Measurements from ENCODE around the gene KDM6B.
A peak's percentile ranks its signal among the peaks of the same experiment; 100 is the strongest.

KDM6B gene

DNA sequence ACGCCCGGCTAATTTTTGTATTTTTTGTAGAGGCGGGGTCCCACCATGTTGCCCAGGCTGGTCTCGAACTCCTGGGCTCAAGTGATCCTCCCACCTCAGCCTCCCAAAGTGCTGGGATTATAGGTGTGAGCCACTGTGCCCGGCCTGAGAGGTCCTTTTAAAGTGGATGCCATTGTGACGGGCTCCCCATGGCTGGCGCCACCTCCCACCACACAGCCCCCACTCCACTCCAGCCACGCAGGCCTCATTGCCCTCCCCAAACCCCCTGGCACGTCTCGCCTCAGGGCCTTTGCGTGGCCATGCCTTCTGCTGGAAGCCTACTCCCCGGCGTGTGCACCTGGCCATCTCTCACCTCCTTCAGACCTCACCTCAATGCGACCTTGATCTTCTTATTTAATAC is 11.9 kb upstream of the KDM6B start:
- DNase-seq: no peak

DNA sequence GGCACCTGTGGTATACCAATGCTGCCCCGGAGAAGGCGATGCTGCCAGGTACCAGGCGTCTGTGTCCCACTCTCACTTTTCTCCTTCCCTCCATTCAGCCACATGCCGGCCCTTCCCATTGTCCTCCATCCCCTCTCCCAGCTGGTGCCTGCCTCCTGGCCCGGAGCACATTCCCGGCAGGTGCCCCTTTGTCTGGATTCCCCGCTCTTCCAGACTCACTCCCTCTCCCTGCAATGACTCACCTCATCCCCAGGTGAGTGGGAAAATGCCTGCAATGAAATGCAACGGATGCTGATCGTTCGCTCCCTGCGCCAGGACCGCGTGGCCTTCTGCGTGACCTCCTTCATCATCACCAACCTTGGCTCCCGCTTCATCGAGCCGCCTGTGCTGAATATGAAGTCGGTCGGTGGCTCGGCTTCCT is 10.4 kb upstream of the KDM6B start:
- no peak for DNase-seq

DNA sequence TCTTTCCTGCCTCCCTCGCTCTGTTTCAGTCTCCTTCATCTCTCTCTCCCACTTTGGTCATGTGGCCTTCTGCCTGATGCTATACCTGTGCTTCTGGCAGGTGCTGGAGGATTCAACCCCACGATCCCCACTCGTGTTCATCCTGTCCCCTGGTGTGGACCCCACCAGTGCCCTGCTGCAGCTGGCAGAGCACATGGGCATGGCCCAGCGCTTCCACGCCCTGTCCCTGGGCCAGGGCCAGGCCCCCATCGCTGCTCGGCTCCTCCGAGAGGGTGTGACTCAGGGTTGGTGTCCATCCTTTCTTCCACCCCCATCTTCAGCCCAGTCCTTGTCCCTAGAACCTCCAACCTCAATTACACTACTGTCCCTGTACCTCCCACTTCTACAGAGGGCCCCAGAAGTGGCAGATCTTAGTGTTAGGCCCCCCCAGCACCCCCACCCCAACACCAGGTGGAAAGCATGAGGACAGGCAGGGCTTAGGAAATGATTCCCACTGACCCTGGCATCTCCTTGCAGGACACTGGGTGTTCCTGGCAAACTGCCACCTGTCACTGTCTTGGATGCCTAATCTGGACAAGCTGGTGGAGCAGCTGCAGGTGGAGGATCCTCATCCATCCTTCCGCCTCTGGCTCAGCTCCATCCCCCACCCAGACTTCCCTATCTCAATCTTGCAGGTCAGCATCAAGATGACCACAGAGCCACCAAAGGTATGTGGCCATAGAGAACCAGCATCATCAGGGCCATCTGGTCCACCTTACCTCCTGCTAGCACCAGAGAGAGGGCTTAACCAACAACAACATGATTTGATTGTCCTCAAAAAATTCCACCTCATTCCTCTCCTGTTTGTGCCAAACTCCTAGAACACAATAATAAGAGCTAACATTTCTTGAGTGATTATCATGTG is 9.7 kb upstream of the KDM6B start:
- DNase-seq: no peak

DNA sequence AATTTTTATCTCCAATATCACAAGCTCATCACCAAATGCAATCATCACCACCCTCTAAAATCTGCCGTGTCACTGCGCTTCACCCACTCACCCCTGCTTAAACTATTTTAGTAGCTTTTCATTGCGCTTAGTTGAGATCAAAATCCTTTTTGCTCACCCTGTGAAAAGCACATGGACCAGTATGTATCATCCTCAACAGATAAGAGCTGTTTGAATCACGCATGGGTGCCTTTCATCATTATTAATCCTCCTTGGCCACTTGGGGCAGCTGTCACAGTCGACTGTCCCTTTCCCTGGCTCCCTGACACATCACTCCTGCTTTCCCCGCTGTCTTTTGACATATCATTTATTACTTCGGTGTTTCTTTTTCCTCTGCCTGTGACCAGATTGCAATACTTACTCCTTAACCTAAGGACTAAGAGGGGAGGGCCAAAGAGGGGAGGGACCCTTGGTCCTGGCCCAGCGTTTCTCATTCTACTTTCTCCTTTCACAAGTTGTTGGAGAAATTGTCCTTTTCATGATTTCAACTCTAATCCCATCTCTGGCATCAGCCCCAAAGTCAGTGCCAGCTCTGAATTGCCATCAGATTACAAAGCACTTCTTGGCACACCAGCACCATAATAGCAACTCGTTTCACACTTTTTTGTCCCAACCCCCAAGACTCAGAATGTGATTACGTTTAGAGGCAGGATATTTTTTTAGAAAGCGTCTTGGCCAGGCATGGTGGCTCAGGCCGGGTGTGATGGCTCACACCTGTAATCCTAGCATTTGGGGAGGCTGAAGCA is 8.6 kb upstream of the KDM6B start:
- DNase-seq: no peak

DNA sequence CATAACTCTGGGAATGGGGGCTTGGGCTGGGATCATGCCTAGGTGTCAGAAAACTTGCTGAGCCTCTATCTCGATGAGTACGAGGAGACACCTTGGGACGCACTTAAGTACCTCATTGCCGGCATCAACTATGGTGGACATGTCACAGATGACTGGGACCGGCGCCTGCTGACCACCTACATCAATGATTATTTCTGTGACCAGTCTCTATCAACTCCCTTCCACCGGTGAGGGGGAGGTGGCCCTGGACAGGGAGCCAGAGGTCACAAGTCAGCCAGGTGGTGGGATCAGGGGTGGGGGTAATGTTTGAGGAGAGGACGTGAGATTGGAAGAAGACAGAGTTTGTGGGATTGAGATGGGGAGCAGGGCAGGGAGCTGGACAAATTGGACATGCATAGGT is 3.4 kb upstream of the KDM6B start:
- DNase-seq: no peak

DNA sequence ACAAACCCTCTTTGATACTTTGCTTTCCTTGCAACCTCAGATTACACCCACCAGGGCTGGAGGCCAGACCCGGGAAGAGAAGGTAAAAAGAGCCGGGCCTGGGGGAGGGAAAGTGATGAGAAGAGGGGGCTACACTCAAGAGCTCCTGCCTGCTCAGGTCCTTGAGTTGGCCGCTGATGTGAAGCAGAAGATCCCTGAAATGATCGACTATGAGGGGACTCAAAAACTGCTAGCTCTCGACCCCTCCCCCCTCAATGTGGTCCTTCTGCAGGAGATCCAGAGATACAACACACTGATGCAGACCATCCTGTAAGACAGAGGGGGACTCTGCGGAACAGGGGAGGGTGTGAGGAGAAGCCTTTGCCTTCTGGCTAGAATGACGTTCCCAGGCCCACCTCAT is 2.8 kb upstream of the KDM6B start:
- no peak for DNase-seq

DNA sequence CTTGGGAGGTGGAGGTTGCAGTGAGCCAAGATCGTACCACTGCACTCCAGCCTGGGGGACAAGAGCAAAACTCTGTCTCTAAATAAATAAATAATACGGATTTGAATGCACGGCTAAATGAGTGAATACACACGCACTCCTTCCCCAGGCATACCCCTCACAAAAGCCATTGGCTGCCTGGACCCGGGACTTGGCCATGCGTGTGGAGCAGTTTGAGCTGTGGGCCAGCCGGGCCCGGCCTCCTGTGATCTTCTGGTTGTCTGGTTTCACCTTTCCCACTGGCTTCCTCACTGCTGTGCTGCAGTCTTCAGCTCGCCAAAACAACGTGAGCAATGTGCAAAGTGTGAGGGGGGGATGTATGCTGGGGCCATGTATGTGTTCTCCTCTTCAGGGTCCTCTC is 1.6 kb upstream of the KDM6B start:
- no peak for DNase-seq

DNA sequence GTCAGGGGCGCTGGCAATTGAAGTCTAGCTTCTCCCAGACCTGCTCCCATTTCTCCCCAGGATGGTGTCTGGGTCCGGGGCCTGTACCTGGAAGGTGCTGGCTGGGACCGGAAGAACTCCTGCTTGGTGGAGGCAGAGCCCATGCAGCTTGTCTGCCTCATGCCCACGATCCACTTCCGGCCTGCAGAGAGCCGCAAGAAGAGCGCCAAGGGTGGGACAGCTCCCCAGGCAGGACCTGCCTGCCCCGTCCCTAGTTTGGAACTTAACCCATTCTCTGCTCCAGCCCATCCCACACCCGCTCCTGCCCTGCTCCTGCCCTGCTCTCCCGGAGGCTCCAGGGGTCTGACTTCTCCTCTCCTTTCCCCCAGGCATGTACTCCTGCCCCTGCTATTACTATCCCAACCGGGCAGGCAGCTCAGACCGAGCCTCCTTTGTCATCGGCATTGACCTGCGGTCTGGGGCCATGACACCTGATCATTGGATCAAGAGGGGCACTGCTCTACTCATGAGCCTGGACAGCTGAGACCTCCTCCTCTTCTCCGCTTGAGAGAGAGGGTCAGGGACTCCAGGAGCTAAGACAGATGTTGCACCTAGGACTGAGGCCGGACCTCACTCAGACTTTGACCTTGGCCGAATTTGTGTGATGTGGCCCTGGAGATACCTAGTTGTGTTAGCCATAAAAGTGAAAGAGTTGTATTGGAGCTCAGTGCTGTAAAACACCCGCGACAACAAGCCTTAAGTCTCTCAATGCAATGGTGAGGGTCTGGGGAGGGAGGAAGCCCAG is 814 bp upstream of the KDM6B start:
- no peak for DNase-seq

DNA sequence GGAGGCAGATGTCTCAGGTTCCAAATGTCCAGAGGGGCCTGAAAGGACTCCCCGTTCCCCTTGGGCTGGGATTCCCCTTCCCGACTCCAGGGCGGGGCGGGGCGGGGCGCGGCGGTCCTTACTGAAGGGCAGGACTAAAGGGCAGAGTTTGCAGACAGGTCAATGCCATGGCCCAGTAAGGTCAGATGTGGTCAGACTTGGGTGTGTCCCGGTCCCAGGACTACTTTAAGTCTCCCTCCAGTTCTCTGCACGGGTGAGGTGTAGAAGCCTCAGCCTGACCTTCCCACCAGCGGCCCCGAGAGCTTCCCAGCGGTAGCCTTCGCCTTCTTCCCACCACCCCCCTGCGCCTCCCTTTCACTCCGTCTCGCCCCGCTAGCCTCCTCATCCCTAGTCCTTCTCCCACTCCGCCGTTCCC is 532 bp downstream of the KDM6B start:
- no peak for DNase-seq

DNA sequence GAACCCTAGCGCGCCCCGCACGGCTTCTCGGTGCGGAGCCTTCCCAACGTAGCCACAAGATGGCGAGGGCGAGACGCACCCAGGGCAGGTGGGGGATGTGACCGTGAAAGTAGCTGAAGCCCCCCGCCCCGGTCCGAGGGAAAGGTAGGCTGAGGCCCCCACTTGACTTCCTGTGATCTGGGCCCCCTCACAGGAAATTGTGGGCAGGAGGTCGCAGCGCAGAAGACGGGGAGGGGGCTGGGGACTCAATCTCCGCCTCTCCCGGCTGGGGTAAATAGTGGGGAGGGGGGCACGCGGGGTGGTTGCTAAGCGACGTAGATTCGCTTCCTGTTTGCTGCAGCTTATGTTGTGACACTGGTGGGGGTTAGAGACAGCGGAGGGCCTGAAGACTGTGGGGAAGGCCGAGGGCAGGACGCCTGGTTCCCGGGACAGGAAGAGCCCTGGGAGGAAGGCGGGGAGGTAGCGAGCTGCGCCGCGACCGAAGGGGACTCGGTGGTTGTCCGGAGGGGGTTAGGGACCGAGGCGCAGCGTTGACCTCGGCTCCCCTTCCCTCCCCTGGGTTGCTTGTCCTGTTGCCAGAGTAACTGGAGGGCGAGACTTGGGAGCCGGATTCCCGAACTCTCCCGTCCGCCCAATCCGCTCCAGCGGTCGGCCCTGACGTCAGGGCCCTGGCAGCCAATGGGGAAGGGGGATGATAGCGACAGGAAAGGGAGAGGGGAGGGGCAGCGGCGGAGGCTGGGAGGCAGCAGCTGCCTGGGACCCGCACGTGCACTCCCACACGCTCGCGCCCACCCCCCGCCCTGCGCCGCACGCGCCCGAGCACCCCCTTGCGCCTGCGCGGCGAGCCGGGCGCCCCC is 1.2 kb downstream of the KDM6B start:
- DNase-seq: peak; percentile 94

DNA sequence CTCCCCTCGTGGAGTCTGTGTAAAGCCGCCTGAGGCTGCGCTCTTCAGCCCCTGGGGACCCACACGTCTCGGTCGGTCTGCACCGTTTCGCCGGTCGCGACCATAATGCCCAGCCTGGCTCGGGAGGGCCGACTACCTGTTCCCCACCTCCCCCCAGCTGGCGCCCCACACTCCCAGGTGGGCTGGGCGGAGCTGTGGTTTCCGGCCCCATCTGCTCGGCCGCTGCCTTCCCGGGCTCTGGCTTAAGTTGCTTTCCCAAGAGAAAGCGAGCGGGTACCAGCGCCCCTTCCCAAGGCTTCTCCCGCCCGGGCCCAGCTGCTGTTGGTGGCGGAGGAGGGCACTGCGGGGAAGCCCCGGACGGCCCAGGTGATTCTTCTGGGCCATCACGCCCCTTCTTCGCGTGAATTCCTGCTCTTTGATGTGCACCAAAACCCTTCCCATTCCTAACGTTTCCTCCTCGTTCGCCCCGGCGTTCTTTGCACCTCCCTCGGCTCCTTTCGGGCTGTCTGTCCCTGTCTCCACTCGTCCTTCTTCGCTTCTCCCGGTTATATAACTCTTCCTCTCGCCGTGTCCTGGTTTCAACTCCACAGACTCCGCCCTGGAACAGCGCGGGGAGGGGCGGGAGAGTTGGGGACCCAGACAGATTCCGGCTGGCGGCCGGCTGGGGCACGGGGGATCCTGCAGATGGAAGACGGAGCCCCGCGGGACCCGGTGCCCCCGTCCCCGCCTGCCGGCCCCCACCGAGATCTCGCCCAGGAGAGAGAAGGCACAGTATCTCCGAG is 2.0 kb downstream of the KDM6B start:
- peak; percentile 89 for DNase-seq

DNA sequence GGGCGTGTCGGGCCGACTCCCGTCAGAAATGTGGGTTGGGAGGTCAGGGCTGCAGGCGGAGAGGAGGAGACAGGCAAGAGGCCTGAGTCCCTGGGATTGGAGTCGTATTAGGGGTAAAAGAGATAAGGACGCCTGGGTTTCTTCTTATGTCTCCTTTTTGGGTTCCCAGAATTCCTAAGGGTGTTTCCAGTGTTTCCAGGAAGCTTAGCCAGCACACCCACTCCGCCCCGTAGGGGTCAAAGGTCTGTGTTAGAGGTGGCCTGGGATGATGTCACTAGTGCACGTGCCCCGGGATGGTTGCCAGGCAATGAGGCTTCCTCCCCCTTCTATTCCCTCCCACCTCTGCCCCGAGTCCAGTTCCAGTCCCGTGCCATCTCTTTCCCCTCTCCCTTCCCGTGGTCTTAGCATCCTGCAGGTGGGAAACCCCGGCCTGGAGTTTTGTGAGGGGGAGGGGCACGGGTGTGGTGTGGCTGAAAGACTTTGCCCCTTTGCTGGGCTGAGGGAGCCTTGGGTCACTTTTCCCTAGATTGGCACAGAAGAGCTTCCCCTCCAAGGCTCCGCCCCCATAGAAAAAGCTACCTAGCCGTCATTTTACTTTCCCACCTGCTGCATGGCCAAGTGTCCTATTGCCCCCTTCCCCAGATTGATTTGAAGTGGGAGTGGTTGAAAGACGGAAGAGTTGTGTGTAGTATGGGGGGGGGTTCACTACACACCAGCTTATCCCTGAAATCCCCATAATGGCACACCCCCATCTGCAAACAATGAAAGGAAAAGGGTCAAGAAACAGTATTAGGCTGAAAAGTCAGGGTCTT is 2.8 kb downstream of the KDM6B start:
- DNase-seq: peak; percentile 97

DNA sequence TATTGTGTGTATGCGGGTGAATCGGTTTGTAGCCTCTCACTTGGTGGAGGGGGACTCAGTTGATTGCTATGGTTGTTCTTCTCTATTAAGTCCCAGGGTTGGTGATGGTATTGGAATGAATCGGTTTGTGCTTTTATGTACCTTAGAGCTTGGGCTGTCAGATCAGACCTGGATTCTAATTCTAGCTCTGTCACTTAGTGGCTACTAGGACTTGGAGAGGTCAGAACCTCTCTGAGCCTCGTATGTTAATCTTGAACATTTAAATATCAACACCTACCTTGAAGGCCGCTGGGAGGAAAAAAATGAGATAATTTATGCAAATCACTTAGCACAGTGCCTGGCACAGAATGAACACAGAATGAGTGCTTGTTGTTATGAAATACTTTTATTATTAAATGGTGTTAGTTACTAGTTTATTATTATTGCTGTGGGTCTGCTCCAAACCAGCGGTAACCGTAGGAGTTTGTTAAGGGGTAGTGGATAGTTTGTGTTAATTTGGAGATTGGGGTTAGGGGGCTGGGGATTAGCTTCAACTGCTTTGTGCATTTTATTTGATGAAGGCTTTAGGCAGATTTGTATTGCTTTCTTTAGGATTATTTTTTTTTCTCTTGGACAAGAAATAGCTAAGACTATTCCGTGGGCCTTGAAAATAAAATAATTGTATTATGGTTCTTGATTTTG is 3.5 kb downstream of the KDM6B start:
- DNase-seq: peak; percentile 33

DNA sequence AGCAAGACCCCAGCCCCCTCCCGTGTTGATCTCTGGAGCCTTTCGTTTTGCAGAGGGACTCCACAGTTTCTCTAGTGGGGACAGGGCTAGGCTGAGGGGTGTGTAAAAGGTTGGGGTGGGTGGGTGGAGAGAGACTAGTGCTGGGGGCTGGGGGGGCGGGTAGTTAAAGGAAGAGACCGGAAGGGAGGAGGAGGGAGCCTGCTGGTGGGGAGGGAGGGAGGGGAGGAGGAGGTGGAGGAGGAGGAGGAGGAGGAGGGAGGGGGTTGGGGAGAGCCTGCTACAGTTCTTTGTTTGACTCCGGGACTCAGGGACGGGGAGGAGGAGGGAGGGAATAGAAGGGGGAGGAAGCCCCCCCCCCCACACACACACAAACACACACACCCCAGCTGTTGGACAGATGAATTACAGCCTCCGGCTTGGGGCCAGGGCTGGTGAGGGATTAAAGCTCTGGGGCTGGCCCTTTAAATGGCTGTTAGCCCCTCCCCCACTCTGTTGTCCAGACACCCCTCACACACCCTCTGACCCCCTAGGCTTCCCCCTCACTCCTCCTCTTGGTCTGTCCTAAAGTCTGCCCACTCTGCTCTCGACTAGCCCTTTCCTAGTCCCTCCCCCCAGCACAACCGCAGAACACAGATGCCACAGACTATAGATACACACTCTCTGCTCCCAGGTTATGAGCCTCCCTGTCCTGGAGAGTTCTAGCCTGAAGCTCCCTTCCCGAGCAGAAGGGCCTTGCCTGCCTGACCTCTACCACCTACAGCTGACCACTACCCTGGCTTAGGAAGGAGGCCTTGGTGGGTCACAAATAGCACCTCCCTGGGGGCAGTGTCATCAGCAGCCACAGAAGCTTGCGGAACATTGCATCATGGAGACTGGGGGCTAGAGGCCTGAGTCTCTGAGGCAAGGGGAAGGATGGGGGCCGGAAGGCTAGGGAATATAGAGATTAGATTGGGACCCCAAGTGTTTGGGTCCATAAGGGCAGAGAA is 4.4 kb downstream of the KDM6B start:
- peak; percentile 42 for DNase-seq

DNA sequence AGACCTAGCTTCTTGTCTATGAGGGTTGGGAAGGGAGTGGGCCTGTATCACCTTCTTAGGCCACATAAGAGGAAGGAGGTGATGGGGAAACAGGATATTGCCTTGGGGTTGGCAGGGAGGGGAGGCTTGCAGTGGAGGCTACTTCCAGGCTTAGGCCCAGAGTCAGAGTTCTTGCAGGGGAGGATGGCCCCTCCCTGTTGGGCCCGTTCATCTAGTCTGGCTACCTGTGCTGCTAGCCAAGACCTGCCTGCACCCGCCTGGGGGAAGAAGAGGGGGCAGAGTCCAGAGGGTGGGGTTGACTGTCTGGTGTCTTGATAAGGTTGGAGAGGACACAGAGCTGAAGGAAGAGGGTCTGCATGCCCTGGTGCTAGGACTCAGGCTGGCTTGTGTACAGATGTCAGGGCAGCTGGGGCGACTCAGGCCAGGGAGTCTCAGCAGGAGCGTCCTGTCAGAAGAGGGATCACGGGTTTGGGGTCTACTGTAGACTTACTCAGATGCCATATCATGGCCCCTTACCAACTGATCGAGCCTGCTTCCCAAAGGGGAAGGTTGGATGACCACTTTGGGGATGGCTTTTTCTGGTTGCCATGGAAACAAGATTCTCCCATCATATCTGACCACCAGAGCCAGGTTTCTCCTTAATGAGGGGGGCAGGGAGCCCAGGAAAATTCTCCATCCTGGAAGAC is 5.3 kb downstream of the KDM6B start:
- no peak for DNase-seq

DNA sequence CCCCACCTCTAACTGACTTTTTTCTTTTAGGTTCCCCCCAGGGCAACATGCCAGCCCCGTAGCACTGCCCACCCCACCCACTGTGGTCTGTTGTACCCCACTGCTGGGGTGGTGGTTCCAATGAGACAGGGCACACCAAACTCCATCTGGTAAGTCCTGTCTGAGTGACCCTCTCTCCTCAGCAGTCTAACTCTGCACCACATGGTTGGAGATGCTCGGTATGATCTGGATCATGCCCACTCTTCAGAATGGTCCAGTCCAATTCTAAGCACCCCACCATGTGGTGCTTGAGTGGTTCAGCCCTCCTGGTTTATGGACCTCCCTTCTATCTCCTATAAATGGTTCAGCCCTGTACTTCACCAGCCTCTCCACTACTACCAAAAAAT is 5.9 kb downstream of the KDM6B start:
- DNase-seq: peak; percentile 25

DNA sequence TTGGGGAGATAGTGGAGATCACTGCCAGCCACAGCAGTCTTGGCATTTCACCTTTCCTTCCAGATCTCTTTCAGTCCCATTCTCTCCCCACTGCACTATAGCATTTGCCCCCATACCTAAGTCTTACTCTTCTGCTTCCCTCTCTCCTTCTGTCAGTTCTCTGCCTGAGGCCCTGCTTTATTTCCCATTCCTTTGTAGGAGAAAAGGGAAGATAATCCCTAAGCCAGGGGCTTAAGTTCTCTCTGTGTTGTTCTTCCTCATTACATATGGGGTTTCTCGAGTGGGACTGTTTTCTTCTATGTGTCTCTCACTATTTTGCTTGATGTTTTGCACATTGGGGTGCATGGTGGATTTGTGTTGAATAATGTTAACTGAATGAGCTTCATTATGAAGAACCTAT is 6.4 kb downstream of the KDM6B start:
- DNase-seq: no peak

DNA sequence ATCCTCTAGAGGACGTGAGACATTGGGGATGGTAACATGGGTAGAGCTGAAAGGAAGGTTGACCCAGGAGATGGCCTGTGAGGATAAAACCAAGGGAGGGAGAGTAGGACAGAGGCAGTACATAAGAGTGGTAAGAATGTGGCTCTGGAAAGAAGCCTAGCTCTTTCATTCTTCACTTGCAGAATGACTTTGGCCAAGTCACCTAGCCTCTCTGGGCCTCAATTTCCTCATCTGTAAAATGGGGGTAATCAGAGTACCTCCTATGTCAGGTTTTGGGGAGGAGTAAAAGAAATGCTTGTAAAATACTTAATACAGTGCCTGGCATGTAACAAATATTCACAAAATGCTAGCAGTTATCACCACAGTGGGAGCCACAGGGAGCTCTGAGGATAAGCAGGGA is 6.9 kb downstream of the KDM6B start:
- DNase-seq: no peak
